Measurements from ENCODE around the gene B4GALT4. TPM values are rescaled to one million over a fixed set of nuclear protein-coding genes. Genes with fewer than 3 reads are reported as not detected.

The B4GALT4 gene
- total RNA-seq, 4 donors from 2014 or later, result 5.7 to 13.4 (median 7.7) TPM

GRCh38 chr3:119195151-119195476, 45.6 kb downstream of the B4GALT4 start:
- H3K4me3 ChIP-seq, result no peak overlapping the region
- no peak for TF ChIP-seq POLR2A (IDR thresholded peaks at IDR 0.05)
- TF ChIP-seq CTCF (IDR thresholded peaks at IDR 0.05 in 4 of 5, conservative IDR thresholded peaks at IDR 0.05 in 1 of 5), result no peak
- intact Hi-C loops (cut with DNase I; ENCODE audit: low total_unique reads) (no loop called here), in situ Hi-C loops (cut with MboI; ENCODE audit: low sequenced_read_pairs in 4 of 4) (no loop called here)
- DNase-seq (no peak), ATAC-seq (no peak)
- H3K9me3 ChIP-seq, result no peaks in the 10 kb centered on the region
- no peaks in the 10 kb centered on the region for H3K36me3 ChIP-seq
- H3K4me1 ChIP-seq, result no peaks in the 10 kb centered on the region
- no peaks in the 10 kb centered on the region for H3K27me3 ChIP-seq
- no peak overlapping the region for H3K27ac ChIP-seq

- no peak for ATAC-seq
- H3K4me1 ChIP-seq, result no peaks in the 10 kb centered on the region
- TF ChIP-seq POLR2A (IDR thresholded peaks at IDR 0.05) (no peak), CTCF (IDR thresholded peaks at IDR 0.05 in 4 of 5, conservative IDR thresholded peaks at IDR 0.05 in 1 of 5) (no peak)
Measured at GRCh38 chr3:119194237-119195150, 46.2 kb downstream of the B4GALT4 start.

GRCh38 chr3:119191800-119192199, 48.9 kb downstream of the B4GALT4 start:
- ATAC-seq, result no peak
- DNase-seq, result no peak

More at GRCh38 chr3:119194237-119195150, 46.2 kb downstream of the B4GALT4 start:
- Histone ChIP-seq H3K9me3 (no peaks in the 10 kb centered on the region), H3K27me3 (no peaks in the 10 kb centered on the region), H3K4me3 (no peak overlapping the region), H3K36me3 (no peaks in the 10 kb centered on the region), H3K27ac (no peak overlapping the region)
- in situ Hi-C loops (cut with MboI; ENCODE audit: low sequenced_read_pairs in 4 of 4), result no loop called here
- DNase-seq, result no peak
- intact Hi-C loops (cut with DNase I; ENCODE audit: low total_unique reads), result no loop called here

GRCh38 chr3:119187266-119187665, 53.4 kb downstream of the B4GALT4 start:
- TF ChIP-seq CTCF (IDR thresholded peaks at IDR 0.05 in 4 of 5, conservative IDR thresholded peaks at IDR 0.05 in 1 of 5) (no peak), POLR2A (IDR thresholded peaks at IDR 0.05) (no peak)
- H3K36me3 ChIP-seq, result no peaks in the 10 kb centered on the region
- H3K4me1 ChIP-seq, result no peaks in the 10 kb centered on the region
- no peak overlapping the region for H3K27ac ChIP-seq
- no peak overlapping the region for H3K4me3 ChIP-seq
- intact Hi-C loops (cut with DNase I; ENCODE audit: low total_unique reads) (no loop called here), in situ Hi-C loops (cut with MboI; ENCODE audit: low sequenced_read_pairs in 4 of 4) (no loop called here)
- H3K9me3 ChIP-seq, result no peaks in the 10 kb centered on the region
- H3K27me3 ChIP-seq, result no peaks in the 10 kb centered on the region
- ATAC-seq, result no peak
- no peak for DNase-seq

More at GRCh38 chr3:119191800-119192199, 48.9 kb downstream of the B4GALT4 start:
- TF ChIP-seq POLR2A (IDR thresholded peaks at IDR 0.05) (no peak), CTCF (IDR thresholded peaks at IDR 0.05 in 4 of 5, conservative IDR thresholded peaks at IDR 0.05 in 1 of 5) (no peak)
- no peaks in the 10 kb centered on the region for H3K36me3 ChIP-seq
- H3K27ac ChIP-seq, result no peak overlapping the region
- H3K4me3 ChIP-seq, result no peak overlapping the region
- in situ Hi-C loops (cut with MboI; ENCODE audit: low sequenced_read_pairs in 4 of 4) (no loop called here), intact Hi-C loops (cut with DNase I; ENCODE audit: low total_unique reads) (no loop called here)
- no peaks in the 10 kb centered on the region for H3K9me3 ChIP-seq
- H3K27me3 ChIP-seq, result no peaks in the 10 kb centered on the region
- no peaks in the 10 kb centered on the region for H3K4me1 ChIP-seq
